GM23248 (cell line): ENCODE data around the gene NPY4R2. TPM values are rescaled to one million over a fixed set of nuclear protein-coding genes. Genes with fewer than 3 reads are reported as not detected.
"Not testable (repeated sequence)": the region's sequence is repeated elsewhere in the genome, so short reads cannot be mapped to it uniquely, and the experiment has no call there.

Experiments used
- DNase-seq: peaks from one replicate; pipeline ENCODE4 v3.0.0-alpha.2; 2015
- H2AFZ ChIP-seq: fragments of 200-600 bp; sonication (generic); 2 replicates; pipeline ENCODE4 v1.6.1; 2016; ENCODE audit warnings: antibody characterized with exemption
- H3F3A ChIP-seq: fragments of 200-600 bp; sonication (generic); 2 replicates; pipeline ENCODE4 v1.6.1; 2016; ENCODE audit warnings: mild to moderate bottlenecking, antibody characterized with exemption, mixed run types; ENCODE audit not compliant: insufficient read depth
- H3K27ac ChIP-seq: fragments of 200-600 bp; sonication (generic); 2 replicates; pipeline ENCODE4 v1.5.1; 2016; ENCODE audit warnings: mild to moderate bottlenecking
- H3K27me3 ChIP-seq: fragments of 200-600 bp; sonication (generic); replicated peaks from 2 replicates; pipeline ENCODE4 v1.6.1; 2016; ENCODE audit warnings: mild to moderate bottlenecking; ENCODE audit not compliant: insufficient read depth
- H3K36me3 ChIP-seq: fragments of 200-600 bp; sonication (generic); 2 replicates; pipeline ENCODE4 v1.6.1; 2016; ENCODE audit warnings: low read depth, mild to moderate bottlenecking
- H3K4me1 ChIP-seq: fragments of 200-600 bp; sonication (generic); 2 replicates; pipeline ENCODE4 v1.6.1; 2016; ENCODE audit warnings: mild to moderate bottlenecking; ENCODE audit not compliant: insufficient read depth
- H3K4me2 ChIP-seq: fragments of 200-600 bp; sonication (generic); one replicate; pipeline ENCODE4 v1.6.1; 2016; ENCODE audit warnings: mild to moderate bottlenecking; ENCODE audit not compliant: unreplicated experiment
- H3K4me3 ChIP-seq: fragments of 200-600 bp; sonication (generic); 2 replicates; pipeline ENCODE4 v1.5.1; 2016; ENCODE audit warnings: mild to moderate bottlenecking
- H3K79me2 ChIP-seq: fragments of 200-600 bp; sonication (generic); 2 replicates; pipeline ENCODE4 v1.6.1; 2016; ENCODE audit warnings: mild to moderate bottlenecking; ENCODE audit not compliant: insufficient read depth
- H3K9ac ChIP-seq: fragments of 200-600 bp; sonication (generic); 2 replicates; pipeline ENCODE4 v1.6.1; 2016; ENCODE audit warnings: mild to moderate bottlenecking
- H3K9me2 ChIP-seq: fragments of 200-600 bp; sonication (generic); 2 replicates; pipeline ENCODE4 v1.6.1; 2016; ENCODE audit warnings: mixed run types, mild to moderate bottlenecking, moderate library complexity; ENCODE audit not compliant: insufficient read depth
- H3K9me3 ChIP-seq: fragments of 200-600 bp; sonication (generic); one replicate; pipeline ENCODE4 v1.6.1; 2017; ENCODE audit warnings: low read depth
- H4K20me1 ChIP-seq: fragments of 200-600 bp; sonication (generic); 2 replicates; pipeline ENCODE4 v1.6.0; 2016; ENCODE audit not compliant: insufficient read depth
- whole genome bisulfite sequencing, 2 experiments: methylation state at CpG; one replicate each; pipeline ENCODE4 v1.1.6; 2015 to 2017; ENCODE audit warnings: low lambda C conversion rate in 2 of 2, low coverage in 1 of 2; ENCODE audit errors: missing lambda C conversion rate in 2 of 2; 5-methylcytosine and 5-hydroxymethylcytosine counted together
- in situ Hi-C: fragments of 300-500 bp; cut with MboI; formaldehyde crosslinking; loops from 2 replicates; pipeline ENCODE4 v1.15.0; 2020
- polyA plus RNA-seq: library from polyadenylated mRNA; unstranded; fragments of >200 nt; fragmentation: Nextera tagmentation; extraction: Ambion mirVana; gene quantifications from 2 replicates; pipeline ENCODE4 v1.2.1, GENCODE V29; 2016
- total RNA-seq: library from RNA; depleted of rRNA; stranded (reverse); fragments of >200 nt; shearing (Covaris generic); gene quantifications from 2 replicates; pipeline ENCODE4 v1.2.3, GENCODE V29; 2014

The NPY4R2 gene
- total and polyA plus RNA-seq, 2 experiments from 2014 or later = not detected

- H3K36me3 ChIP-seq, H3K4me3 ChIP-seq, H3K4me2 ChIP-seq, H3K9me3 ChIP-seq, H3K79me2 ChIP-seq, H4K20me1 ChIP-seq, H2AFZ ChIP-seq, in situ Hi-C loops, H3K4me1 ChIP-seq, DNase-seq, H3F3A ChIP-seq, H3K9ac ChIP-seq, H3K9me2 ChIP-seq, H3K27me3 ChIP-seq, H3K27ac ChIP-seq: not testable (repeated sequence)
- WGBS, 2 experiments = no CpG with 5 or more reads among the region's 6 CpGs
Observed at GRCh38 chr10:47933462-47933861, 15.0 kb downstream of the NPY4R2 start.

- H3K9me2 ChIP-seq, H3K27ac ChIP-seq, H3K4me3 ChIP-seq, H3K9me3 ChIP-seq, H3K9ac ChIP-seq, H3K27me3 ChIP-seq, H3K79me2 ChIP-seq, H2AFZ ChIP-seq, DNase-seq, H4K20me1 ChIP-seq, H3K36me3 ChIP-seq, H3K4me2 ChIP-seq, in situ Hi-C loops, H3F3A ChIP-seq, H3K4me1 ChIP-seq: not testable (repeated sequence)
- 80 to 89% methylated on average over 4 to 7 of the region's 8 CpGs for WGBS, 2 experiments
Observed at GRCh38 chr10:47936772-47937228, 18.3 kb downstream of the NPY4R2 start.

GRCh38 chr10:47937634-47938033 is 19.2 kb downstream of the NPY4R2 start:
- H3F3A ChIP-seq, H3K9ac ChIP-seq, H3K4me2 ChIP-seq, H3K4me1 ChIP-seq, H3K27me3 ChIP-seq, H4K20me1 ChIP-seq, in situ Hi-C loops, H2AFZ ChIP-seq, H3K27ac ChIP-seq, H3K9me2 ChIP-seq, H3K4me3 ChIP-seq, DNase-seq, H3K79me2 ChIP-seq, H3K9me3 ChIP-seq, H3K36me3 ChIP-seq: not testable (repeated sequence)
- no CpG with 5 or more reads among the region's 3 CpGs for WGBS, 2 experiments

GRCh38 chr10:47940821-47941220 is 22.4 kb downstream of the NPY4R2 start:
- in situ Hi-C loops, H3K9me3 ChIP-seq, H3K27me3 ChIP-seq, H3K27ac ChIP-seq, H3K36me3 ChIP-seq, H3K9me2 ChIP-seq, H3K4me3 ChIP-seq, H2AFZ ChIP-seq, H3K9ac ChIP-seq, DNase-seq, H3F3A ChIP-seq, H3K4me2 ChIP-seq, H3K79me2 ChIP-seq, H3K4me1 ChIP-seq, H4K20me1 ChIP-seq: not testable (repeated sequence)
- 94% methylated on average over 2 of the region's 2 CpGs; no CpG with 5 or more reads in 1 of the 2 experiments for WGBS, 2 experiments

- H3K27me3 ChIP-seq, H4K20me1 ChIP-seq, H3K4me2 ChIP-seq, H3K9ac ChIP-seq, H3K27ac ChIP-seq, H3K9me3 ChIP-seq, H3K4me3 ChIP-seq, H3K79me2 ChIP-seq, H3K4me1 ChIP-seq, in situ Hi-C loops, H3F3A ChIP-seq, H2AFZ ChIP-seq, H3K36me3 ChIP-seq, H3K9me2 ChIP-seq: not testable (repeated sequence)
- DNase-seq = peak; percentile 1
- 3 to 8% methylated on average over 5 to 6 of the region's 6 CpGs for WGBS, 2 experiments
Observed at GRCh38 chr10:47941379-47941778, 22.9 kb downstream of the NPY4R2 start.

GRCh38 chr10:47942351-47943019 is 24.0 kb downstream of the NPY4R2 start:
- H3K79me2 ChIP-seq, H3K4me2 ChIP-seq, H2AFZ ChIP-seq, H3K4me3 ChIP-seq, H3K36me3 ChIP-seq, in situ Hi-C loops, H3K4me1 ChIP-seq, H3K27ac ChIP-seq, H3K9ac ChIP-seq, DNase-seq, H3F3A ChIP-seq, H4K20me1 ChIP-seq, H3K27me3 ChIP-seq, H3K9me3 ChIP-seq, H3K9me2 ChIP-seq: not testable (repeated sequence)
- WGBS, 2 experiments = 72 to 75% methylated on average over 1 to 4 of the region's 8 CpGs

- H3K9me2 ChIP-seq, DNase-seq, H3K79me2 ChIP-seq, H3K4me1 ChIP-seq, H3K36me3 ChIP-seq, in situ Hi-C loops, H3K9ac ChIP-seq, H3K9me3 ChIP-seq, H3K4me2 ChIP-seq, H2AFZ ChIP-seq, H3K4me3 ChIP-seq, H3F3A ChIP-seq, H3K27ac ChIP-seq, H4K20me1 ChIP-seq, H3K27me3 ChIP-seq: not testable (repeated sequence)
- 0% methylated on average over 1 to 2 of the region's 4 CpGs for WGBS, 2 experiments
Observed at GRCh38 chr10:47943328-47943727, 24.9 kb downstream of the NPY4R2 start.

- H3K9me2 ChIP-seq, H3K79me2 ChIP-seq, H3K27ac ChIP-seq, H3K9ac ChIP-seq, H3K4me1 ChIP-seq, H3F3A ChIP-seq, H3K27me3 ChIP-seq, H3K4me2 ChIP-seq, H3K4me3 ChIP-seq, H4K20me1 ChIP-seq, H3K9me3 ChIP-seq, H3K36me3 ChIP-seq, H2AFZ ChIP-seq, DNase-seq, in situ Hi-C loops: not testable (repeated sequence)
- WGBS, 2 experiments = 85 to 100% methylated on average over 1 of the region's 1 CpG
Observed at GRCh38 chr10:47947424-47947823, 29.0 kb downstream of the NPY4R2 start.
